Brain microvascular endothelial cell (primary cell): ENCODE results near the gene MARCKSL1.

Experiments
- DNase-seq: peaks from one replicate; pipeline ENCODE4 v3.0.0-alpha.2; 2020
- H3K27ac ChIP-seq: fragments of 250-450 bp; sonication (Bioruptor Pico); 2 replicates; pipeline ENCODE4 v1.5.1; 2020; ENCODE audit warnings: mild to moderate bottlenecking, moderate library complexity
- H3K27me3 ChIP-seq: fragments of 250-450 bp; sonication (Bioruptor Pico); replicated peaks from 2 replicates; pipeline ENCODE4 v1.5.1; 2020; ENCODE audit warnings: mild to moderate bottlenecking
- H3K36me3 ChIP-seq: fragments of 250-450 bp; sonication (Bioruptor Pico); replicated peaks from 2 replicates; pipeline ENCODE4 v1.5.1; 2020; ENCODE audit warnings: mild to moderate bottlenecking
- H3K4me3 ChIP-seq: 2 replicates; pipeline ENCODE4 v1.5.1; 2011; ENCODE audit warnings: low read depth, mild to moderate bottlenecking, control low read depth, low read length, moderate library complexity
- in situ Hi-C: cut with HindIII; loops from 2 replicates; pipeline ENCODE4 v1.10.0; 2017; ENCODE audit warnings: low sequenced_read_pairs, low pct_ligation_motif_present
- TF ChIP-seq, protein P1 (sequence below): IDR thresholded peaks from 2 replicates; pipeline ENCODE4 v1.5.1; 2011; ENCODE audit warnings: low read depth, mild to moderate bottlenecking, moderate library complexity, low read length, control low read depth, inconsistent platforms; ENCODE audit errors: missing control alignments

MARCKSL1 gene

DNA sequence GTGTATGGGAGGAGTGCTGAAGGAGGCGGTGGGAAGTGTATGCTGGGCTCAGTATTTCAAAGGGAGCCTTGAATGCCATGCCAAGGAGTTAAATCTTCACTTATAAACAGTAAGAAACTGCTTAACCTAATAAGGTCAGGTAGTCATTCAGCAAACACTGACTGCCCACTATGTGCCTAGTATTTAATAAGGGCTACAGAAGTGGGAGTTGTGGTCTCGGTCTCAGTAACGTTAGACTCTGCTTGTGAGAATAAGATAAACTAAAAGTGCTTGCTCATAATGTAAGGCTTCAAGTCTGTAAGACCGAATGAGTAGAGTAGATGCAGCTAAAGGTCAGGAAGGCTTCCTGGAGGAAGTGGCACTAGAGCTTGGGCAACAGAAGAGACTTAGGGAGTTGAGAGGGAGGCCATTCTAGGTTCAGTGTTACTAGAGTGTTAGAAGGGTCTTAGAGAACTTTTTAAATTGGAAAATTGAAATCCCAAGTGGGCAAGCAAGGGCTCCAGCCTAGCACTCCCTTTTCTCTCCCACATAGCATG, 6.0 kb downstream of the MARCKSL1 start:
- no peak for DNase-seq
- no peaks in the 10 kb centered on the region for H3K27me3 ChIP-seq
- in situ Hi-C loops = no loop called here
- no peak overlapping the region for H3K4me3 ChIP-seq
- H3K27ac ChIP-seq = no peak overlapping the region
- TF ChIP-seq, protein P1, sequence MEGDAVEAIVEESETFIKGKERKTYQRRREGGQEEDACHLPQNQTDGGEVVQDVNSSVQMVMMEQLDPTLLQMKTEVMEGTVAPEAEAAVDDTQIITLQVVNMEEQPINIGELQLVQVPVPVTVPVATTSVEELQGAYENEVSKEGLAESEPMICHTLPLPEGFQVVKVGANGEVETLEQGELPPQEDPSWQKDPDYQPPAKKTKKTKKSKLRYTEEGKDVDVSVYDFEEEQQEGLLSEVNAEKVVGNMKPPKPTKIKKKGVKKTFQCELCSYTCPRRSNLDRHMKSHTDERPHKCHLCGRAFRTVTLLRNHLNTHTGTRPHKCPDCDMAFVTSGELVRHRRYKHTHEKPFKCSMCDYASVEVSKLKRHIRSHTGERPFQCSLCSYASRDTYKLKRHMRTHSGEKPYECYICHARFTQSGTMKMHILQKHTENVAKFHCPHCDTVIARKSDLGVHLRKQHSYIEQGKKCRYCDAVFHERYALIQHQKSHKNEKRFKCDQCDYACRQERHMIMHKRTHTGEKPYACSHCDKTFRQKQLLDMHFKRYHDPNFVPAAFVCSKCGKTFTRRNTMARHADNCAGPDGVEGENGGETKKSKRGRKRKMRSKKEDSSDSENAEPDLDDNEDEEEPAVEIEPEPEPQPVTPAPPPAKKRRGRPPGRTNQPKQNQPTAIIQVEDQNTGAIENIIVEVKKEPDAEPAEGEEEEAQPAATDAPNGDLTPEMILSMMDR = no peak
- H3K36me3 ChIP-seq = peaks cover 51% of the 10 kb centered on the region

GRCh38 chr1:32327204-32327603, 8.8 kb downstream of the MARCKSL1 start:
- in situ Hi-C loops = no loop called here
- Histone ChIP-seq H3K27me3 (no peaks in the 10 kb centered on the region), H3K27ac (no peak overlapping the region), H3K4me3 (no peak overlapping the region), H3K36me3 (peaks cover 31% of the 10 kb centered on the region)
- no peak for DNase-seq
- TF ChIP-seq, protein P1 = no peak

DNA sequence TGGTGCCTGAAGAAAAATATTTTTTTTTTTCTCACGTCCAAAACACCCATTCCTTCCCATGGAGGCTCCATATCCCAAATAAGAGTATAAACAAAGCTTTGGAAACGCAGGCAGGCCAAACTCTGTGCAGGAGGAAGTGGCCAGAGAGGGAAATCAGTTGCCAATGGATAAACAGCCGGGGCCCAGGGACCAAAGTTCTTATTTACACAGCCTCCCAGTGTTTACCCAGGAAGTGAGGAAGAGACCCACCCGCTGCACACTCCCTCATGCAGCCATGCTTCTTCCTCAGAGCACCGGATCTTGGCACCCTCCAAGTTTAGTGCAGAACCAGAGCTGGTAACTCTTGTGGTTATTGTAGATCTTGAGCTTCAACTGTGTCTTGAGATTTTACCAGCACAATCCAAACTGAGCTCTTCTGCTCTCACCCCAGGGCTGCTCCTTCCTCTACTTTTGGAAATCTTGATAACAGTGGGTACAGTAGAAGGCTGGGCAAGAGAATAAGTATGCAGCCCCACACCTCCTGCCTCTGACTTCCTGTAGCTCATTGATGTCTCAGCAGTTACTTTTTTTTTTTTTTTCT, 14.2 kb downstream of the MARCKSL1 start:
- no peak overlapping the region for H3K27ac ChIP-seq
- in situ Hi-C loops = no loop called here
- H3K27me3 ChIP-seq = no peaks in the 10 kb centered on the region
- TF ChIP-seq, protein P1 = no peak
- no peak overlapping the region for H3K4me3 ChIP-seq
- no peak for DNase-seq
- peaks cover 18% of the 10 kb centered on the region for H3K36me3 ChIP-seq

DNA sequence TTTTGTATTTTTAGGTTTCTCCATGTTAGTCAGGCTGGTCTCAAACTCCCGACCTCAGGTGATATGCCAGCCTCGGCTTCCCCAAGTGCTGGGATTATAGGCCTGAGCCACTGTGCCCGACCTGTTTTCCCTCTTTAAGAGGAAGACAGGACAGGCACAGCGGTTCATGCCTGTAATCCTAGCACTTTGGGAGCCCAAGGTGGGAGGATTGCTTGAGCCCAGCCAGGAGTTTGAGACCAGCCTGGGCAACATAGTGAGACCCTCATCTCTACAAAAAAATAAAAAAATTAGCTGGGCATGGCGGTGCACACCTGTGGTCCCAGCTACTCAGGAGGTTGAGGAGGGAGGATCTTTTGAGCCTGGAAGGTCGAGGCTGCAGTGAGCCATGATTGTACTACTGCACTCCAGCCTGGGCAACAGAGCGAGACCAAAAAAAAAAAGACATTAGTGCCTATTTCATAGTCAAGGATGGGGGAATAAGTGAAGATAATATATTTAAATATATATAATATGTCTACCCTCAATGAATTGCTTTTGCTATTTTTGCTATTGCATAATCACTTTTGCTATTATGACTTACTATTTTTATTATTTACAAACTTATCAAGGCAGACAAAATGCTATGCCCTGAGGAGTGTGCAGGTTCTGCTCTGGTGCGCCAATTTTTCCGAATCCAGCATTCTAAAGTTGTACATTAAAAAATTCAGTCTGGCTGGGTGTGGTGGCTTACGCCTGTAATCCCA, 17.7 kb downstream of the MARCKSL1 start:
- no peak for DNase-seq
- no peak overlapping the region for H3K4me3 ChIP-seq

GRCh38 chr1:32316903-32317277, 19.1 kb downstream of the MARCKSL1 start:
- DNase-seq = no peak
- peaks cover 15% of the 10 kb centered on the region for H3K36me3 ChIP-seq
- in situ Hi-C loops = no loop called here
- TF ChIP-seq, protein P1 = no peak
- no peak overlapping the region for H3K27ac ChIP-seq
- no peak overlapping the region for H3K4me3 ChIP-seq
- H3K27me3 ChIP-seq = no peaks in the 10 kb centered on the region

More for the DNA sequence above, 17.7 kb downstream of the MARCKSL1 start:
- TF ChIP-seq, protein P1 = no peak
- H3K27ac ChIP-seq = no peak overlapping the region
- in situ Hi-C loops = no loop called here
- no peaks in the 10 kb centered on the region for H3K27me3 ChIP-seq
- peaks cover 15% of the 10 kb centered on the region for H3K36me3 ChIP-seq
